GM18858 (cell line): Measurements from ENCODE around the gene ETS1.

Experiments
- ATAC-seq: cut with Tn5 transposase; IDR thresholded peaks from one replicate; pipeline ENCODE4 v1.9.1; 2021; ENCODE audit not compliant: unreplicated experiment

The ETS1 gene

GRCh38 chr11:128619540-128620308 lies 32.4 kb upstream of the ETS1 start:
- no peak for ATAC-seq

GRCh38 chr11:128619007-128619406 lies 31.6 kb upstream of the ETS1 start:
- ATAC-seq = no peak

DNA sequence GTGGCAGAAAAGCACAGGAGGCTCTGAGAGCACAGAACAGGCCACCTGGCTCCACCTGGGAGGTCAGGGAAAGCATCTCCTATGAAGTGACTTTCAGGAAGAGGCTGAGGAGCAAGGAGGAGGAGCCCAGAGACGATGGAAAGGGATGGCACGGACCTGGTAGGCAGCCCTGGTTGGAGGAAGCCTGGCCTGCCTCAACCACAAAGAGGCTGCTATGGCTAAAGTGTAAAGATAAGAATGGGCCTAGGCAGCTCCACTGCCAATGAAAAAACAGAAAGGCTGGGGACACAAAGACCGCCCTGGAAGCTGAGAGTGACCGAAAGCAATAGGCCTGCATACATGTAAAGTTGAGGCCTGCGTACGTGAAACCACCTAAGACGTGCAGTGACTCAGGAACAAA lies 31.2 kb upstream of the ETS1 start:
- ATAC-seq = no peak

DNA sequence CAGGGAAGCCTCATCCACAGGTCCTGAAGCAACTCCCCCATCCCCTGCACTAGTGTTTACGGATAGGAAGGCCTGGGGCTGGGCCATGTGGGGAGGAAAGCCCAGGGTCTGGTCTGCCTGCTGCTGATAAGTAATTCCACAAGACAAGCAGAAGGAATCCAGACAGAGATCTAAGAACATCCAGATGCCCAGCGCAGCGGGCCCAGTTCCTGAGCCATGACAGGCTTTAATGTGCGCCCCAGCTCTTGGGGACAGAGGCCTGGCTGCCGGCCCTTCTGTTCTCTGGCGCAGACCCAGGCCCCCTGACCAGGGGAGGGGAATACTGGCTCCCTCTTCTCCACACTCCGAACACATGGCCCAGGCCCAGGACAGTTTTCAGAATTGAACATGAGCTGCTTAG lies 28.8 kb upstream of the ETS1 start:
- ATAC-seq = no peak

- ATAC-seq = no peak
Observed at GRCh38 chr11:128615612-128616011, 28.3 kb upstream of the ETS1 start.

DNA sequence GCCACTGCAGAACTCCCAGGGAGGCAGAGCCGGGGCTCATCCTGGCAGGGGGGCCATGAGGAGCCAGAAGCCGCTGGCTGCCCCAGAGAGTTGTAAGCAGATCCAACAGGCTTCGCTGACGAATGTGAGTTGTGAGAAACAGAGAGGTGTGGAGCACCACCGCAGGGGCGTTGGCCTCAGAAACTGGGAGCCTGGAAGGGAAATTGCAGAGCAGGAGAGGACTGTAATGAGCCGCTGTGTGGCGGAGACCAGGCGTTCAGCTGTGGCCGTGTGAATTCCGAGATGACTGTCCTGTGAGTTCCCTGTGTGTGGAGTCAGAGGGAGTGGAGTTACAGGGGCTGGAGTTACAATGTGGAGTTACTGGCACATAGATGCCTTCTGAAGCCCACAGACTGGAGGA lies 27.7 kb upstream of the ETS1 start:
- no peak for ATAC-seq

GRCh38 chr11:128614026-128614425 lies 26.7 kb upstream of the ETS1 start:
- no peak for ATAC-seq

DNA sequence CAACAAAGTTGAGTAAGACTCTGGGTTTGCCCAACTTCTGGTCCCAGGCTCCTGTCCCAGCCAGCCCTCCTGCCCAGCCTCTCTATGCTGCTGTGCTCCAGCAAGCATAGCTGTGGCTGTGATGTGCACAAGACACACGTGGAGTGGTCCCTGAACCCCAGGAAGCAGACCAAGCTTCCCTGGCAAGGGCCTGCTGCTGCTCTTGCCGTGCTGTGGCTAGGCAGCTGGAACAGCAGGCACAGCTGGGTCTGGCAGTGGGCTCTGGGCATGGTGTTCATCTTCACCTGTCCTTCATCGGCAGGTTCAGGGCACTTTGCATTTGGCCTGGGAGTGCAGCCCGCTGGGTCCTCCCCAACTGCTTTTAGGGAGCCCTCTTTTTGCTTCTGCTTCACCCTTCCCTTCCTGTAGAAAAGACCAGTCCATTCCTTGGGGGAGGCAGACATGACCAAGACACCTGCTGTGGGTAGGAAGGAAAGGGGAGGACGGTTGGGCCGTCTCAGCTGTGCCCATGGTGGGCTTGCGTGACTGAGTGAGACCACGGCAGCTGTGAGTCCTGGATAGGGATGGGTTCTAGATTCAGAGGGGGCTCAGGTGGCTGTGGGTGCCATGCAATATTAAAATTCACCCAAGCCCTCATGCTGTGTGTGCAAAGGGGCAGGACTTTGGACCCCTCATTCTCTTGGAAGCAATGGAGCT lies 26.1 kb upstream of the ETS1 start:
- ATAC-seq = no peak

- ATAC-seq = peak; percentile 90
Observed at GRCh38 chr11:128610721-128611617, 23.6 kb upstream of the ETS1 start.

DNA sequence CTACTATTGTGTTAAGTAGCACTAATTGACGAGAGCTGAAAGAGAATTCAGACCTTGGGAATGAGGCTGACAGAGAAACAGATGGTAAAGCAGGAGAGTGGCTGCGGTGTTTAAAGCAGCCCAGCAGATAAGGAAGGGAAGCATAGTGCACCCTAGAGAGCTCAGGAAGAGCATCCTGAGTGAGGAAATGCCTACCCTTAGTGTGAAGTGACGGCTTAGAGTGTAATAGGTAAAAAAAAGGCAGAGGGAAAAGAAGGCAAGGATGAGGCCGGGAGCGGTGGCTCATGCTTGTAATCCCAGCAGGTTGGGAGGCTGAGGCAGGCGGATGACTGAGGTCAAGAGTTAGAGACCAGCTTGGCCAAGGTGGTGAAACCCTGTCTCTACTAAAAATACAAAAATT lies 22.4 kb upstream of the ETS1 start:
- no peak for ATAC-seq

DNA sequence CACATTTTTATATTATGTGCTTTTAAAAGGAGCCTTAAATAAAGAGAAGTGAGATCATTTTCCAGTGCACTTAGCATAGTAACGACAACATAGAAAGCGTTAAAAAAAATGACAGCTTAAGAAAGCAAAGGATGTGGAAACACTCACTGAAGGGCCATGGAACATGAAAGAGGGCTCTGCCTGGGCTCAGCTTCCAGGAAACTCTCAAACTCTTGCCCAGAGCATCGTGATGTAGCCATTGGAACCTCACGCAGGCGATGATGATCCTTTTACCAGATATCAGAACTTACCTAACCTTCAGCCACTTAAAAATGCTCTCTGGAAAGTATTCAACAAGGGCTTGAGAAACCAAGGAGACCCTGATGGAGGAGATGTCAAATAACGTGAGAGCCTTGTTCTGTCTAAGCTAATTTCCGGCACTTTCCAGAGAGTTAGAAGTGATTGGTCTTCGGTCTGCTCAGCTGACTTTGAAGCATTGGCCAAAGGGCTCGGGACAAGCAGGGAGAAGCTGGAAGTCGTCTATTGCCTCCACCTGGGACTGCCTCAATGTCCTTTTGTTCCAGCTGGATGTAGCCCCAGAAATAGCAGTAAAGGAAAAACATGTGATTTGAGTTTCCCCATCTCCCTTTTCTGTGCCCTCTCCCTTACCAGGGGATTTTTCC lies 21.5 kb upstream of the ETS1 start:
- ATAC-seq = no peak

- ATAC-seq = no peak
Observed at GRCh38 chr11:128607819-128608218, 20.5 kb upstream of the ETS1 start.

GRCh38 chr11:128604723-128605122 lies 17.4 kb upstream of the ETS1 start:
- ATAC-seq = no peak

- no peak for ATAC-seq
Observed at GRCh38 chr11:128603752-128604414, 16.5 kb upstream of the ETS1 start.

- ATAC-seq = no peak
Observed at GRCh38 chr11:128603003-128603696, 15.8 kb upstream of the ETS1 start.

GRCh38 chr11:128599729-128600128 lies 12.4 kb upstream of the ETS1 start:
- no peak for ATAC-seq

DNA sequence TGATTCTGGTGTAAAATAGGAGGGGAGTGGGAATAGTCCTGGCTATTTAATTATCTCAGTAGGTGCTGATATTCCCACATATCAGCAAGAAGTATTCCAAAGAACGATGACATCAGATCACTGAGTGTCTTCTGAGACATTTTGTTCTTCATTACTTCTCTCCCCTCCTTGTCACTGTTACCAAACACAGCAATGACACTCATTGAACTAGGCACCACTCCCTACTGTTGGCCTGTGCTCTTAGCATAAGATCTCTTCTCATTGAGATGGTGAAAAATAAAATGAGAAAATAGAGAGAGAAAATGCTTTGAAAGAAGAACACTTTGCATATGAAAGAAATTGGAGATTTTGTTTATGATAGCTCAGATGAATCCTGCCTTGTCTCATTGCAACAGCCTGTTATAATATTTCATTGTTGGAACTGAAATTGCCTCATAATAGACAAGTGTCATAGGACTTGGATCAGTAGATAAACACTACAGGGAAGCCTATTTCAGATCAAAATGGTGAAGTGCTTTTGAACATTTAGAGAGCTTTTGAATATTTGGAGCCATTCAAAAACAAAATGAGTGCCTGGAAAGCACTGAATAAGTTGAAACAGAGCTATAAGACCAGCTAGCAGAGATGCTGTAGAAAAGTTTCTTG lies 11.3 kb upstream of the ETS1 start:
- no peak for ATAC-seq

DNA sequence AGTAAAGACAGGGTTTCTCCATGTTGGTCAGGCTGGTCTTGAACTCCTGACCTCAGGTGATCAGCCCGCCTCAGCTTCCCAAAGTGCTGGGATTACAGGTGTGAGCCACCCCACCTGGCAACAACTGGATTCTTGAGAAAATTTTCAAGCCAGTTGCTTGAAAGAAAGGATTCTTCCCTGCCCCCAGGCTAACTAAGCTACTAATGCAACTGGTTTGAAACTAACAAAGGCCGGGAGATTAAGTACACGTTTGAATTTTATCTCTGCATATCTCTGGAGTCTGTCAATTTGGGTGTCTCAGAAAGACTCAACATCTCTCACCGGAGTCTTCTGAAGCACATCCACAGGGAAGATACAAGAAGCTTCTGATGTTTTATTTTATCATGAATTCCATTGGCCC lies 10.7 kb upstream of the ETS1 start:
- ATAC-seq = no peak

GRCh38 chr11:128597209-128597608 lies 9.9 kb upstream of the ETS1 start:
- no peak for ATAC-seq

DNA sequence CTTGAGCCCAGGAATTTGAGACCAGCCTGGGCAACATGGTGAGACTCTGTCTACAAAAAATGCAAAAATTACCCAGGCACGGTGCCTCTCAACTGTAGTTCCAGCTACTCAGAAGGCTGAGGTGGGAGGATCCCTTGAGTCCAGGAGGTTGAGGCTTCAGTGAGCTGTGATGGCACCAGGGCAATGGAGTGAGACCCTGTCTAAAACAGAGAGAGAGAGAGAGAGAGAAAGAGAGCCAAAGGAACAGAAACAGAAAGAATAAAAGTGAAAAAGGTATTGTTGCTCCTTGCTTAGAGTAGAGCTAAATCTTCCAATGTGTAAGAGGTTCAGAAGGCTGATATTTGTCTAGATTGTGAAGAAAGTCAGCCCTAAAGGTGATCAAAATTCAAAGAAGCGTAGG lies 8.9 kb upstream of the ETS1 start:
- ATAC-seq = no peak
